Upper lobe of left lung (tissue), 4 donors: ENCODE results near the gene TMUB1.

Source experiments
- CTCF ChIP-seq, 6 experiments: fragments of 450-650 bp in 4 of 6; fragments of 200-600 bp in 2 of 6; sonication (generic) in 2 of 6; IDR thresholded peaks; one replicate each; pipeline ENCODE4 v1.5.1; 2016 to 2019; ENCODE audit warnings: antibody characterized with exemption in 6 of 6
- POLR2A ChIP-seq, 4 donors: fragments of 450-650 bp; IDR thresholded peaks; one replicate each; pipeline ENCODE4 v1.5.1; 2016 to 2017; ENCODE audit warnings: antibody characterized with exemption in 4 of 4, mild to moderate bottlenecking in 2 of 4
- POLR2AphosphoS5 ChIP-seq, 2 donors: sonication (generic); formaldehyde crosslinking; IDR thresholded peaks; one replicate each; pipeline ENCODE4 v1.5.1; 2017; ENCODE audit warnings: antibody characterized with exemption in 2 of 2

- no peak for TF ChIP-seq CTCF (IDR thresholded peaks at IDR 0.05)
- TF ChIP-seq POLR2A (IDR thresholded peaks at IDR 0.05), result no peak
- no peak for TF ChIP-seq POLR2AphosphoS5 (IDR thresholded peaks at IDR 0.05)
These were observed 29.5 kb downstream of the TMUB1 start for GRCh38 chr7:151053751-151054150.
